Spleen (tissue), 11 donors: ENCODE measurements around the gene ZMIZ1. TPM values are rescaled to one million over a fixed set of nuclear protein-coding genes. Genes with fewer than 3 reads are reported as not detected.
A peak's percentile ranks its signal among the peaks of the same experiment; 100 is the strongest.

Source experiments
- DNase-seq: peaks from one replicate; pipeline ENCODE4 v3.0.0-alpha.2; 2020
- H3K27ac ChIP-seq, 8 donors: fragments of 200-600 bp; sonication (generic) in 7 of 8; 1 replicate in 4 of 8; 2 replicates in 4 of 8; pipeline versions ENCODE4 v1.5.0 to v1.8.0; 2016 to 2021; ENCODE audit warnings: inconsistent platforms in 4 of 8, mild to moderate bottlenecking in 4 of 8, moderate library complexity in 1 of 8
- H3K27me3 ChIP-seq, 7 donors: fragments of 200-600 bp; sonication (generic) in 6 of 7; replicated peaks in 1 of 7; 1 replicate in 4 of 7; 2 replicates in 3 of 7; pipeline versions ENCODE4 v1.5.0 to v1.8.0; 2016 to 2021; ENCODE audit warnings: inconsistent platforms in 3 of 7, mild to moderate bottlenecking in 1 of 7
- H3K36me3 ChIP-seq, 6 donors: fragments of 200-600 bp; sonication (generic) in 5 of 6; 1 replicate in 4 of 6; 2 replicates in 2 of 6; pipeline versions ENCODE4 v1.5.0 to v1.8.0; 2016 to 2021; ENCODE audit warnings: inconsistent platforms in 2 of 6
- H3K4me1 ChIP-seq, 6 donors: fragments of 200-600 bp; sonication (generic) in 5 of 6; 1 replicate in 3 of 6; 2 replicates in 3 of 6; pipeline versions ENCODE4 v1.5.0 to v1.8.0; 2016 to 2021; ENCODE audit warnings: inconsistent platforms in 3 of 6
- H3K4me3 ChIP-seq, 8 donors: fragments of 200-600 bp; sonication (generic) in 7 of 8; 1 replicate in 4 of 8; 2 replicates in 4 of 8; pipeline versions ENCODE4 v1.5.0 to v1.8.0; 2016 to 2021; ENCODE audit warnings: inconsistent platforms in 4 of 8, mild to moderate bottlenecking in 4 of 8, moderate library complexity in 2 of 8
- H3K9me3 ChIP-seq, 8 donors: fragments of 200-600 bp; sonication (generic) in 7 of 8; 1 replicate in 4 of 8; 2 replicates in 4 of 8; pipeline versions ENCODE4 v1.5.0 to v1.8.0; 2016 to 2021; ENCODE audit warnings: inconsistent platforms in 4 of 8
- POLR2A ChIP-seq, 3 donors: fragments of 450-650 bp; IDR thresholded peaks; one replicate each; pipeline ENCODE4 v1.5.1; 2017; ENCODE audit warnings: antibody characterized with exemption in 3 of 3, mild to moderate bottlenecking in 1 of 3
- POLR2AphosphoS5 ChIP-seq, 3 donors: sonication (generic); formaldehyde crosslinking; IDR thresholded peaks; one replicate each; pipeline ENCODE4 v1.5.1; 2017; ENCODE audit warnings: antibody characterized with exemption in 3 of 3
- WGBS, 5 donors: extraction: QIAGEN DNeasy Blood & Tissue Kit in 3 of 5; methylation state at CpG; one replicate each; pipeline versions ENCODE4 v1.1.5 to v1.1.7; 2013 to 2018; 5-methylcytosine and 5-hydroxymethylcytosine counted together
- intact Hi-C: fragments of 100-400 bp; cut with DNase I; formaldehyde crosslinking; loops from one replicate; pipeline ENCODE4 v1.15.0; 2023; ENCODE audit warnings: low total_unique reads
- polyA plus RNA-seq, 3 donors: library from polyadenylated mRNA; stranded (reverse); fragments of 200-250 nt; gene quantifications; one replicate each; pipeline ENCODE4 v1.2.1, GENCODE V29; 2013
- total RNA-seq, 7 donors: library from RNA; depleted of rRNA in 3 of 7; stranded (reverse); fragments of >200 nt in 3 of 7; fragmentation: NEBNext Ultra II Directional in 4 of 7; extraction: Animal tissue kit (Norgen Biotek cat#: 25700) in 4 of 7; gene quantifications; one replicate each; pipeline versions ENCODE4 v1.1.0 to v1.2.1, GENCODE V29; 2016 to 2021
- TF ChIP-seq, protein P1 (sequence below), 11 experiments: fragments of 200-600 bp in 7 of 11; fragments of 450-650 bp in 4 of 11; sonication (generic) in 4 of 11; IDR thresholded peaks in 8 of 11; conservative IDR thresholded peaks in 3 of 11; 1 replicate in 7 of 11; 2 replicates in 4 of 11; pipeline versions ENCODE4 v1.4.0 to v1.8.0; 2016 to 2021; ENCODE audit warnings: antibody characterized with exemption in 11 of 11, inconsistent platforms in 4 of 11, mild to moderate bottlenecking in 1 of 11
- donor health status: healthy with polysubstance abuse.
- donor health status: DM: no; HTN: no; CAD: no; lungs with moderate emphysema.
- donor health status: DM: no; HTN: no; CAD: no.
- donor health status: Bipolar disorder and iron deficiency.
- donor health status: healthy.
- donor health status: DM: no; HTN: no; CAD: no.
- donor health status: DM: yes; HTN: yes; CAD: no.

Gene ZMIZ1
- total and polyA plus RNA-seq, 10 donors: 10.7 to 210 (median 125) TPM

DNA sequence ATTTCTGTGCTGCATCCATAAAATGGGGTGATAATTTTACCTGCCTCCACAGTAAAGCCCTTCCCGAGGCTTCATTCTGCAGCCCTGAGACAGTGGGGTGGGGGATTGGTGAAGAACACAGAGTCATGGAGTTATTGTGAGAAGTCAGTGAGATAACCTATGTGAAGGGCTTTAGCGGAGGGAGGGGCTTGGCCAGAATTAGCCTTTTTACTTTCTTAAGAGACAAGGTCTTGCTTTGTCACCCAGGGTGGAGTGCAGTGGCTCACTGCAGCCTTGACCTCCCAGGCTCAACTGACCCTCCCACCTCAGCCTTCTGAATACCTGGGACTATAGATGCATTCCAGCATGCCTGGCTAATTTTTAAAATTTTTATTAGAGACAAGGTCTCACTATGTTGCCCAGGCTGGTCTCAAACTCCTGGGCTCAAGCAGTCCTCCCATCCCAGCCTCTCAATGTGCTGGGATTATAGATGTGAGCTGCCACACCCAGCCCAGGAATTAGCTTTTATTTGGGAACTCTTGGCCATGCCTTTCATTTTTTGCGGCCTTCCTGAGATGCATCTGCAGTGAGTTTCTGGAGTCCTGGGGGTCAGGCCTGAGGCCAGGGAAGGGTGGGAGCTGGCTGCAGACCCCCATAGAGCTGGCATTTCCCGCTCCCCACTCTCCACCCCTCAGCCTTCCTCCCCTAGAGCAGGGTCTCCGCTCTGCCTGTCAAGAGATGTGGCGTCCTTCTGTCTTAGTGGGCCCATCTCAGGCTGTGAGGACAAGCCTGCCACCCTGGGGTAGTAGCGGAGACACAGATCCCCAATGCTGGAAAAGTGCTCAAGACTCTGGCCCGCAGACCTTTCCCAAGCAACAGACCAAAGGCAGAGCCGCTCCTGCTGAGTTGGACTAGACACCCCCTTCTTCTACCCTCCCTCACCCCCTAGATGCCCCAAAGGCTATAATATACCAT lies 77.0 kb downstream of the ZMIZ1 start:
- DNase-seq: no peak
- no peak overlapping the region for H3K4me3 ChIP-seq
- intact Hi-C loops: no loop called here
- H3K9me3 ChIP-seq: no peaks in the 10 kb centered on the region
- 77 to 87% (median 81%) methylated on average over 6 to 9 of the region's 9 CpGs for WGBS, 5 donors
- TF ChIP-seq POLR2AphosphoS5 (IDR thresholded peaks at IDR 0.05) (no peak), POLR2A (IDR thresholded peaks at IDR 0.05) (no peak)
- TF ChIP-seq, protein P1, sequence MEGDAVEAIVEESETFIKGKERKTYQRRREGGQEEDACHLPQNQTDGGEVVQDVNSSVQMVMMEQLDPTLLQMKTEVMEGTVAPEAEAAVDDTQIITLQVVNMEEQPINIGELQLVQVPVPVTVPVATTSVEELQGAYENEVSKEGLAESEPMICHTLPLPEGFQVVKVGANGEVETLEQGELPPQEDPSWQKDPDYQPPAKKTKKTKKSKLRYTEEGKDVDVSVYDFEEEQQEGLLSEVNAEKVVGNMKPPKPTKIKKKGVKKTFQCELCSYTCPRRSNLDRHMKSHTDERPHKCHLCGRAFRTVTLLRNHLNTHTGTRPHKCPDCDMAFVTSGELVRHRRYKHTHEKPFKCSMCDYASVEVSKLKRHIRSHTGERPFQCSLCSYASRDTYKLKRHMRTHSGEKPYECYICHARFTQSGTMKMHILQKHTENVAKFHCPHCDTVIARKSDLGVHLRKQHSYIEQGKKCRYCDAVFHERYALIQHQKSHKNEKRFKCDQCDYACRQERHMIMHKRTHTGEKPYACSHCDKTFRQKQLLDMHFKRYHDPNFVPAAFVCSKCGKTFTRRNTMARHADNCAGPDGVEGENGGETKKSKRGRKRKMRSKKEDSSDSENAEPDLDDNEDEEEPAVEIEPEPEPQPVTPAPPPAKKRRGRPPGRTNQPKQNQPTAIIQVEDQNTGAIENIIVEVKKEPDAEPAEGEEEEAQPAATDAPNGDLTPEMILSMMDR (IDR thresholded peaks at IDR 0.05 in 8 of 11, conservative IDR thresholded peaks at IDR 0.05 in 3 of 11): no peak
- peaks cover 59 to 100% (median 90%) of the 10 kb centered on the region in 6 donors for H3K4me1 ChIP-seq
- H3K36me3 ChIP-seq: peaks cover 0 to 32% (median 0%) of the 10 kb centered on the region in 6 donors
- peak overlapping the region; percentile 36 to 95 (median 88) for H3K27ac ChIP-seq
- H3K27me3 ChIP-seq: no peaks in the 10 kb centered on the region

DNA sequence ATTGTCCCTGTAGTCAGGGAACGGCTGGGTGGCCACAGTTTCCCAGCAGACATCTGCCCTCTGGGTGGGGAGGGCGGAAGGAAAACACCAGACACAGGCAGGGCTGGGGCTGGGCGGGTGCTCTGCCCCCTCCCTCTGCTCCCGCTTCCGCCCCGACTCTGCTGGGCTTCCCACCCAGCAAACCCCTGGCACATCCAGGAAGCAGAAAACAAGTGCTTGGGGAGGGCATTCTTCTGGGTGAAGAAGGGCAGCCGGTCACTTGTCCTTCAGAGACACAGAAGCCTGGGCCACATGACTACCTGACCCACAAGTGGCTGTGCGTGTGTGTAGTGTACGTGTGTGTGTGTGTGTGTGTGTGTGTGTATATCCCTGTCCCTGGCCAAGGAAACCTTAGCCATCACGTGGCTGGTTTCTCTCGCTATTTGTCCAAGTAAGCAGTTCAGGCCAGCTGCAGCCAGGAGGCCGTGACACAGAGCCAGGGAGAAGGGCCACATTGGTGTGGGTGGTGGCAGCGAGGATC lies 77.9 kb downstream of the ZMIZ1 start:
- Histone ChIP-seq H3K4me1 (peaks cover 57 to 100% (median 91%) of the 10 kb centered on the region in 6 donors), H3K27ac (peak overlapping the region; percentile 68 to 95 (median 88)), H3K36me3 (peaks cover 0 to 25% (median 0%) of the 10 kb centered on the region in 6 donors), H3K4me3 (no peak overlapping the region), H3K9me3 (no peaks in the 10 kb centered on the region), H3K27me3 (no peaks in the 10 kb centered on the region)
- DNase-seq: peak; percentile 89
- TF ChIP-seq, protein P1 (IDR thresholded peaks at IDR 0.05 in 8 of 11, conservative IDR thresholded peaks at IDR 0.05 in 3 of 11): peak in 8 of 11 experiments; percentile 15 to 56 (median 27)
- no peak for TF ChIP-seq POLR2A (IDR thresholded peaks at IDR 0.05)
- peak; percentile 87 to 90 (median 89) for TF ChIP-seq POLR2AphosphoS5 (IDR thresholded peaks at IDR 0.05)
- 17 to 30% (median 25%) methylated on average over 11 to 13 of the region's 13 CpGs for WGBS, 5 donors
- intact Hi-C loops: no loop called here

DNA sequence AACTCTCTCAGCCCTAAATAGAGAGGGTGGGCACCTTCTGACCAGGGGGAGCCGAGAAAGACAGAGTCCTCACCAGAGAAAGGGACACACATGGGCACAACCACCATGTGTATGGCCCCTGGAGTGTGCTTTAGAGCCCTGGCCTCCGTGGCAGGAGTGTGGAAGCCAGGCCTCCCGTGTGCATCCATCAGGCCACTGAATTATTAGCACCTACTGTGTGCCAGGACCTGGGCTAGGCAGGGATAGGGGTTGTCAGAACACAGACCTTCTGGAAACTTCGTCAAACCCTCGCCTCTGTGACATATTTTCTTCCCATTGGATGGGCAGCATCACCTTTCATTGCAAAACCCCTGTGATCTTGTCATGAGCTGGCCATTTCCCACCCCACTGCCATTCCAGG lies 78.5 kb downstream of the ZMIZ1 start:
- Histone ChIP-seq H3K27me3 (no peaks in the 10 kb centered on the region), H3K4me3 (no peak overlapping the region), H3K36me3 (peaks cover 0 to 21% (median 0%) of the 10 kb centered on the region in 6 donors), H3K27ac (peak overlapping the region; percentile 68 to 95 (median 88)), H3K9me3 (no peaks in the 10 kb centered on the region), H3K4me1 (peaks cover 57 to 100% (median 93%) of the 10 kb centered on the region in 6 donors)
- no peak for DNase-seq
- intact Hi-C loops: no loop called here
- WGBS, 5 donors: 69 to 80% (median 74%) methylated on average over 5 of the region's 5 CpGs
- TF ChIP-seq POLR2AphosphoS5 (IDR thresholded peaks at IDR 0.05): no peak

DNA sequence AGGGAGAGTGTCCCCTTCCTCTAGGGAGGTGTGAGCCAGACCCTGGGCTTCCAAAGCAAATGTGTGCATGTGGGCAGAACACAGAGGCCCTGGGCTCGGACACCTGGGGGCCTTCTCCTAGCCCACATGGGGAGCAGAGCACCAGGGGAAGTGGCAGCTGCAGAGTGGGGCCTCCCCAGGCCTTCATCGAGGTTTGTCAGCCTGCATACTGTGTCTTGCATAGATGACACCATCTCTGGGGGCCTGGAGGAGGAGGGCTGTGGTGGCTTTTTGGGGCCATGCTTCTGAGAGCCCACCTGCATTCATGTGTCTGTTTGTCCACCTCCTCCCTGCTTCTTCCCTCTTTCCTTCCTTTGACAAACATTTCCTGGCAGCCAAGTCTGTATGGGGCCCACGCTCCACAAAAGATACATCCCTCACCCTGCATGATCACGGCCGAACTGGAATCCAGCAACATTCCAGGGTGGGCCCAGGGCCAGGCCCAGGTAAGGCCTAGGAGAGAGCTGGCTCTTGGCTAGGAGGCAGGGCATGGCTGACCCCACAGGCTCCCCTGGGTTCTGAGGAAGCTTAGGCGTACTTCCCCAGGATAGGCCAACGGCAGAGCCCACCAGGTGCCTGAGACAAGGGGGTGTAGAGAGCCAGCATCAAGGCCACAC lies 79.2 kb downstream of the ZMIZ1 start:
- peak in 1 of 3 donors; percentile 3 for TF ChIP-seq POLR2AphosphoS5 (IDR thresholded peaks at IDR 0.05)
- no peak for TF ChIP-seq POLR2A (IDR thresholded peaks at IDR 0.05)
- Histone ChIP-seq H3K36me3 (peaks cover 0 to 15% (median 0%) of the 10 kb centered on the region in 6 donors), H3K27ac (peak overlapping the region; percentile 68 to 95 (median 88)), H3K27me3 (no peaks in the 10 kb centered on the region), H3K9me3 (no peaks in the 10 kb centered on the region), H3K4me1 (peaks cover 57 to 100% (median 93%) of the 10 kb centered on the region in 6 donors), H3K4me3 (no peak overlapping the region)
- 32 to 44% (median 36%) methylated on average over 5 to 7 of the region's 7 CpGs for WGBS, 5 donors
- DNase-seq: no peak
- intact Hi-C loops: no loop called here
